ENCODE data around the gene DNMT3A.

GRCh38 chr2:25324251-25324650 lies 17.5 kb downstream of the DNMT3A start:
- TF ChIP-seq CTCF (IDR thresholded peaks at IDR 0.05) (no peak), POLR2A (IDR thresholded peaks at IDR 0.05) (no peak)

All from testis (tissue), 2 donors.